ENCODE data around the gene FZR1.
A peak's percentile ranks its signal among the peaks of the same experiment; 100 is the strongest.

FZR1 gene

DNA sequence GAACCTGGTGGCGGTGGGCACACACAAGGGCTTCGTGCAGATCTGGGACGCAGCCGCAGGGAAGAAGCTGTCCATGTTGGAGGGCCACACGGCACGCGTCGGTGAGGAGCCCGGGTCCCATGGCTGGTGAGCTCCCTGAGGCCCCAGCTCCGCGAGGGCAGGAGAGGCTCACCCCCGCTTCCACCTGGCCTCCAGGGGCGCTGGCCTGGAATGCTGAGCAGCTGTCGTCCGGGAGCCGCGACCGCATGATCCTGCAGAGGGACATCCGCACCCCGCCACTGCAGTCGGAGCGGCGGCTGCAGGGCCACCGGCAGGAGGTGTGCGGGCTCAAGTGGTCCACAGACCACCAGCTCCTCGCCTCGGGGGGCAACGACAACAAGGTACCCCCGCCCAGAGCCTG lies 25.6 kb downstream of the FZR1 start:
- no peak for ATAC-seq
- DNase-seq: no peak

DNA sequence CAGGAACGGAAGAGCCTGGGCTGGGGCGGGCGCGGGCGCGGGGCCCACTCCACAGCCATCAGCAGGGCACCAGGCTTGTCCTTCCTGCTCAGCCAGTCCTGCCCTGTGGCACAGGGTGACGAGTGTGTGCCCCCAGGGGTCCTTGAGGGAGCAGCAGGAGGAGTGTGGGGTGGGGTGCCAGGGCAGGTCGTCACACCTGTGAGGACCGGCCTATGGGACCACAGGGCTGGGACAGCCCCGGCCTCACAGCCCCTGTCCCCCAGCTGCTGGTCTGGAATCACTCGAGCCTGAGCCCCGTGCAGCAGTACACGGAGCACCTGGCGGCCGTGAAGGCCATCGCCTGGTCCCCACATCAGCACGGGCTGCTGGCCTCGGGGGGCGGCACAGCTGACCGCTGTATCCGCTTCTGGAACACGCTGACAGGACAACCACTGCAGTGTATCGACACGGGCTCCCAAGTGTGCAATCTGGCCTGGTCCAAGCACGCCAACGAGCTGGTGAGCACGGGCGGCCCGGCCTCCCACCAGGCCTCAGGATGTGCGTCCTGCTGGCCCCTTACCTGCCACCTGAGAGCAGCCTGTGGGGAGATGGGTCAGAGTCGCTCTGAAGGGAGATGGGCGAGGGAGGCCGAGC lies 26.2 kb downstream of the FZR1 start:
- ATAC-seq: no peak
- DNase-seq: no peak

DNA sequence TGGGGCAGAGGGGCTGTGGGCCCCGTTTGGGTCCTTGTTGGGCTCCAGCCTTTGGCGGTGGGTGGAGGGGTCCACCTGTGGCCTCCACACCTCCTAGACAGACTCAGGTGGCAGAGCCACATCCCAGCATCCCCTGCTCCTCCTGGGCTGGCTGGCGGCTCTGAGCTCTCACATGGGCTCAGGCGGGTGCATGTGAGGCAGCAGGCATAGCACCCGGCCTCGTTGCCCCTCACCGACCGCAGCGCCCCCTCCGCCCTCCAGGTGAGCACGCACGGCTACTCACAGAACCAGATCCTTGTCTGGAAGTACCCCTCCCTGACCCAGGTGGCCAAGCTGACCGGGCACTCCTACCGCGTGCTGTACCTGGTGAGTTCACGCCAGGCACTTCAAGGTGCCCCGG lies 26.9 kb downstream of the FZR1 start:
- DNase-seq (no peak), ATAC-seq (no peak)

DNA sequence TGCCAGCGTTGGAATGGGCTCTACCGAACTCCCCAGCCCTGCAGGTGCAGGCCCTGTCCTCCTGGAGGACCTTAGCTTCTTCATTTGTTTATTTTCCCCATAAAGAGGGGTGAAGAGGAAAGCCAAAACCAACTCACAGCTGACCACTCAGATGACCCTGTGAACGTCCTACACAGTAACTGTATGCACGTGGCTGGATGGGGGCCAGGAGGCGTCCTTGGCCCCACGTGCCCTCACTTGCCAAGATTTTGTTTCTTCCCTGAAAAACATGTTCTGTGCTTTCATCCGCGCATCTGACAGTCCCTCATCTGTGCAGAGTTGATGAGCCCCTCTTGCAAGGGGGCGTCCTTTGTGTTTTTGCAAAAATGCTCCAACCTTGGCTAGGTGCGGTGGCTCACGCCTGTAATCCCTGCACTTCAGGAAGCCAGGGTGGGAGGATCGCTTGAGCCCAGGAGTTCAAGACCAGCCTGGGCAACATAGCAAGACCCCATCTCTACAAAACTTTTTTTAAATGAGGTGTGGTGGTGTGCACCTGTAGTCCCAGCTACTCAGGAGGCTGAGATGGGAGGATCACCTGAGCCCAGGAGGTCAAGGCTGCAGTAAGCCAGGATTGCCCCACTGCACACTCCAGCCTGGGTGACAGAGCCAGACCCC lies 27.6 kb downstream of the FZR1 start:
- no peak for DNase-seq
- no peak for ATAC-seq

DNA sequence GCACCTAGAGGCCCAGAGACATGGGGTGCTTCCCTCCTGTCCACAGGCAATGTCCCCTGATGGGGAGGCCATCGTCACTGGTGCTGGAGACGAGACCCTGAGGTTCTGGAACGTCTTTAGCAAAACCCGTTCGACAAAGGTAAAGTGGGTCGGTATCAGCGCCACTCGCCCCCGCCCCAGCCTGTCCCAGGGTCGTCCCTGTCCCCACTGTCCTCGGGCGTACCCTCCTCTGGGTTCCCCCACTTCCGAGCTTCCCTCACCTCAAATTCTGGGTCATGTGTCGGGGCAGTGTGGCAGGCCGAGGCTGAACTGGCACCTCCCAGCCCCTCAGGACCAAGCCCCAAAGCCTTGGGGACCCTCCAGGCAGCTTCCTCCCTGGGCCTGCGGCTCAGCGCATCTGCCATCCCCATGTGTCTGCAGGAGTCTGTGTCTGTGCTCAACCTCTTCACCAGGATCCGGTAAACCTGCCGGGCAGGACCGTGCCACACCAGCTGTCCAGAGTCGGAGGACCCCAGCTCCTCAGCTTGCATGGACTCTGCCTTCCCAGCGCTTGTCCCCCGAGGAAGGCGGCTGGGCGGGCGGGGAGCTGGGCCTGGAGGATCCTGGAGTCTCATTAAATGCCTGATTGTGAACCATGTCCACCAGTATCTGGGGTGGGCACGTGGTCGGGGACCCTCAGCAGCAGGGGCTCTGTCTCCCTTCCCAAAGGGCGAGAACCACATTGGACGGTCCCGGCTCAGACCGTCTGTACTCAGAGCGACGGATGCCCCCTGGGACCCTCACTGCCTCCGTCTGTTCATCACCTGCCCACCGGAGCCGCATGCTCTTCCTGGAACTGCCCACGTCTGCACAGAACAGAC lies 28.5 kb downstream of the FZR1 start:
- ATAC-seq (no peak), DNase-seq (no peak)

DNA sequence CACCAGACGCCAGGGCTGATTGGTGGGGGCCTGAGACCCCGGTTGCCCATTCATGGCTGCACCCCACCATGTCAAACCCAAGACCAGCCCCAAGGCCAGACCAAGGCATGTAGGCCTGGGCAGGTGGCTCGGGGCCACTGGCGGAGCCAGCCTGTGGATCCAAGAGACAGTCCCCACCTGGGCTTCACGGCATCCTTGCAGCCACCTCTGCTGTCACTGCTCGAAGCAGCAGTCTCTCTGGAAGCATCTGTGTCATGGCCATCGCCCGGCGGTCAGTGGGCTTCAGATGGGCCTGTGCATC lies 29.1 kb downstream of the FZR1 start:
- no peak for DNase-seq
- ATAC-seq: no peak

DNA sequence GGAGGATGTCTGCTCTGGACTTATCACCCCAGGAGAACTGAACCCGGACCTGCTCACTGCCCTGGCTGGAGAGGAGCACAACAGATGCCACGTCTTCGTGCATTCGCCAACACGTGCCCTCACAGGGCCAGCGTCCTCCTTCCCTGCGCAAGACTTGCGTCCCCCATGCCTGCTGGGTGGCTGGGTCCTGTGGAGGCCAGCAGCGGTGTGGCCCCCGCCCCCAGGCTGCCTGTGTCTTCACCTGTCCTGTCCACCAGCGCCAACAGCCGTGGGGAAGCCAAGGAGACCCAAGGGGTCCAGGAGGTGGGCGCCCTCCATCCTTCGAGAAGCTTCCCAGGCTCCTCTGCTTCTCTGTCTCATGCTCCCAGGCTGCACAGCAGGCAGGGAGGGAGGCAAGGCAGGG lies 29.5 kb downstream of the FZR1 start:
- no peak for ATAC-seq
- DNase-seq: no peak

DNA sequence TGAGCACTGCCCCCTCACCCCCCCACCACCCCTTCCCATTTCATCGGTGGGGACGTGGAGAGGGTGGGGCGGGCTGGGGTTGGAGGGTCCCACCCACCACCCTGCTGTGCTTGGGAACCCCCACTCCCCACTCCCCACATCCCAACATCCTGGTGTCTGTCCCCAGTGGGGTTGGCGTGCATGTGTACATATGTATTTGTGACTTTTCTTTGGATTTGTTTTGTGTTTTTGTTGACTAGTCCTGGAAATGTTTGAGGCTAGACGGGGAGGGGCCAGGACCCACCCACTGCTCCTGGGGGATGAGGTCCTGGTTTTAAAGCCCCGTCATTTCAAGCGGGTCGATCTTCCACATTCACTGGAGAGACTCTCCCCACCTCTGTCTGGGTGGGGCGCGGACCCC lies 29.9 kb downstream of the FZR1 start:
- no peak for ATAC-seq

DNA sequence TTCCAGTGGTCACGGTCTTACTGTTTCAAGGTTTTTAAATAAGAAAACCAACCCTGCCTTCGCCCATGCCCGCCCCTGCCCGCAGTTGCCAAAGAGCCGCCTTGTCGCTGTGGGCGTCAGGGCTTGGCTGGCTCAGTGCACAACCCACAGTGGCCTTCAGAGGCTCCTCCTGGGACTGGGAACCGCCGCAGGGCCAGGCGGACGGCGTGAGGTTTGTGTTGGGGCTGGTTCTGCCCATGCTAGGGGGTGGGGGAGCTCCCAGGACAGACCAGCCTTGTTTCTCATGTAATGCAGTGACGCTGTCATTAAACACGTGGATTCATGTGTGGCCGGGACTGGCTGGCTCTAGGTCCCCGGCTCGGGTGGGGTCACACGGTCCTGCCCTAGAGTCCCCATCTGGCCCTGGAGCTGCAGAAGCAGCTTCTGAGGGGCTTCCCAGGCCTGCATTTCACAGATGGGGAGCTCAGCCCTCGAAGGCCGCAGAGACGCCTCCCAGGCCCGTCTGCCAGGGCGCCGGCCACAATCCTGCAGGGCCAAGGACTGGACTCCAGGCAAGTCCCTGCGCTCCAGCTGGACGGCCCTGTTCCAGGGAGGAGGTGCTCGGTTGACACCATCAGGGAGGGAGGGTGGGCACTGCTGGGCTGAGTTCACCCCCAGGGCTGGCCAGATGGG lies 30.5 kb downstream of the FZR1 start:
- ATAC-seq (no peak), DNase-seq (no peak)

More for the DNA sequence above, 29.9 kb downstream of the FZR1 start:
- DNase-seq: no peak

DNA sequence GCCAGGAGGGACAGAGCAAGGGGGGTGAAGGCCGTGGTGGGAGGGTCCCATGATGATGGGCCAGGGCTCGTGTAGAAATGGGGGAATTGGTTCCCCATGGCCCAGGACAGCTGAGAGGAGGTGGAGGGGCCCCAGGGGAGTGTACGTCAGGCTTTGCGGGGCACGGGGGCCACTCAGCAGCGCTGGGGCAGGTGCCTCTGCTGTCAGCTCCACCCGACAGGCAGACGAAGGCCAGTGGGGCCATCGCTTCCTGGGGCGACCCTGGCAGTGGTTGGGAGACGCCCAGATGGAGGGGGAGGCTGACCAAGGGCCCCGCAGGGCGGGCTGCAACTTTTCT lies 31.0 kb downstream of the FZR1 start:
- ATAC-seq (no peak), DNase-seq (no peak)

DNA sequence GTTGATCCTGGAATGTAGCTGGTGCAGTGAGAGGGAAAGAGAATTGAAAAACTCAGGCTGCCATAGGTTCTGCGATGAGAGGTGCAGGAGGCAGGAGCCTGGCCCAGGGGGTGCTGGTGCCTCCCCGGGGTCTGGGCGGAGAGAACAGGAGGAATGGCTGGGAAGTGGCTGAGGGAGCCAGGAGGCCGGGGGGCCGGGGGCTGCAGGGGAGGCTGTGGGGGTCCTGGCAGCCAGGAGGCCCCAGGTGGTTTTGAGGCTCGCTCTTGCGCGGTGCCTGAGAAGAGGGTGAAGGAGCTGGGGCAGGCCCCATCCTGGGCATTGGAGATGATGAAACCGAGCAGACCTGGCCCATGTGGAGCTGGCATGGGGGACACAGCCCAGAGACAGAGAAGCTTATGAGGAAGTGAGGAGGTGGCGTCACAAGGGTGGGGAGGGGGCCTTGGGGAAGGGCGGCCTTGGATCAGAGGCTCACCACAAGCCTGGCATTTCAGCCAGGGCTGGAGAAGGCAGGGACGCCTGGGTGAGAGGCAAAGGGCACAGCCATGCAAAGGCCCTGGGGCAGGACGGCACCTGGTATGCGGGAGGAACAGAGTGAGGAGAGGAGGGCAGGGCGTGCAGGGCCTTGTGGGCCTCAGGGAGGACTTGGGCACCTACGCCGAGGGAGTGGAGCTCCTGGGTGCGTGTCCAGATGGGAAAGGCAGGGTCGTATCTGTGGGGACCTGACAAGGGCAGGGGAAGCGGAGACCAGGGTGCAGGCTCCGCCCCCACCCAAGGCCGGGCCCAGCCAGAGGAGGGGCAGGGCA lies 31.5 kb downstream of the FZR1 start:
- no peak for DNase-seq
- peak; percentile 12 for ATAC-seq

DNA sequence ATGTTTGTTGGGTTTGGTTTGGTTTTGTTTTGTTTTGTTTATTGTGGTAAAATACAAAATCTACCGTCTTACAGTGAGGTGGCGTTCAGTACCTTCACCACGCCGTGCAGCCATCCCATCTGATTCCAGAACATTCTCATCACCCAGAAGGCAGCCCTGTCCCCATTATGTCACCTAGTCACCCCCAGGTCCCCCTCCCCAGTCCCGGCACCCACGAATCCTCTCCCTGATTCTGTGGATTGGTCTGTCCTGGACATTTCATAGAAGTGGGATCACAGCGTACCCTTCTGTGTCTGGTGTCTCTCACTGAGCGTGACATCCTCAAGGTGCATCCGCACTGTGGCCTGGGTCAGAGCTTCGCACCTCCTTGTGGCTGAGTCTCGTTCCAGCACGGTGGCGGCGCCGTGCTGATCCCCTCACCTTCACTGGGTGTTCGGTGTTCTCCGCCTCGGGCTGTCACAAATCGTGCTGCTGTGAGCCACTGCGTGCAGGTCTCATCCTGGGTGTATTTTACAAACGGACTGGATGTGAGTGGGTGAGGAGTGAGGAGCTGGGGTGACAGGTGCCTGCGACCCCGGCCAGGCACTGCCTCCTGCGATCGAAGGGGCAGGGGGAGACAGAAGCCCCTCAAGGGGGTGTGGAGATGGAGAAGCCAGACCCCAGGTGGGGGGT lies 32.3 kb downstream of the FZR1 start:
- peak; percentile 8 for ATAC-seq
- no peak for DNase-seq

DNA sequence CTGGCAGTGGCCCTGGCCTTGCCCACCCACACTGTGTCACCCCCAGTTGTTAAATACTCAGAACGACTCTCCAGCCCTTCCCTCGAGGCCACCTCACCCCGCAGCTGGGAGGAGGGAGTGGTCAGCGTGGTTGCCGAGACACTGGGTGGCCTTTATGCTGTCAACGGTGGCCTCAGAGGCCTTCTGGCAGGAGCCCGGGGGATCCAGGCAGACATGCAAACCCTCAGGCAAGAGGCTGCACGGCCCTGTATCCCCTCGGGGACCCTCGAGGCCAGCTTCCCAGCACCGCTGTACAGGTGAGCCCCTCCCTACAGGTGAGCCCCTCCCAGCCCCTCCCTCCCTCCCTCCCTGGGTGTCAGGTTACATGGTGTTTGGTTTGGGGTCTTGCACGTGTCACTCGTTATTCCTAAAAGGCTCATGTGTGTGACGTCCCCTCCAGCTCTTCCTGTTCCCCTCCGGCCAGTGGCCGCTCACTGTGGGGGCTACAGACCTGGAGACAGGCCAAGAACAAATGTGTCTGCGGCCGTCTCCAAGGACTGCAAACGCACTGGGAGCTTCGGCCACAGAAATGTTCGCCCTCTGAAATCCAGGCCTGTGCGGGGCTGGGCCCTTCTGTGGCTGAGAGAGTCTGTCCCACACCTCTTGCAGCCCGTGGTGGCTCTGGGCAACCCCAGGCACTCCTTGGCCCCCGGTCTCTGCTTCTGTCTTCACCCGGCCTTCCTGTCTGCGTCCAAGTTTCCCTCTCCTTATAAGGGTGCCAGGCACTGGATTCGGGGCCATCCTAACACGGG lies 33.0 kb downstream of the FZR1 start, which contains the start of gene TEKTIP1:
TSS of gene TEKTIP1 (plus strand) at position 210 of the 791 bp plus-strand sequence. CDS start at position 214, 4 bp downstream.
- no peak for ATAC-seq
- no peak for DNase-seq

DNA sequence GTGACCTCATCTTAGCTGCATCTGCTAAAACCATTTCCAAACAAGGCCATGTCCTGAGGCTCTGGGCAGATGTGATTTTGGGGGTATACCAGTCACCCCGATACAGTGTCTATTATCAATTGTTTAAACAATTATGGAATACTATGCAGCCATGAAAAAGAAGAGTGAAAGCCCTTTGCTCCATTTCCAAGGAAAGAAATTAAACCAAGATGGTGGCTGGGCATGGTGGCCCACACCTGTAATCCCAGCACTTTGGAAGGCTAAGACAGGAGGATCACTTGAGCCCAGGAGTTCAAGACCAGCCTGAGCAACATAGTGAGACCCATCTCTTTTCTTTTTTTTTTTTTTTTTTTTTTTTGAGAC lies 33.6 kb downstream of the FZR1 start:
- DNase-seq (no peak), ATAC-seq (no peak)

DNA sequence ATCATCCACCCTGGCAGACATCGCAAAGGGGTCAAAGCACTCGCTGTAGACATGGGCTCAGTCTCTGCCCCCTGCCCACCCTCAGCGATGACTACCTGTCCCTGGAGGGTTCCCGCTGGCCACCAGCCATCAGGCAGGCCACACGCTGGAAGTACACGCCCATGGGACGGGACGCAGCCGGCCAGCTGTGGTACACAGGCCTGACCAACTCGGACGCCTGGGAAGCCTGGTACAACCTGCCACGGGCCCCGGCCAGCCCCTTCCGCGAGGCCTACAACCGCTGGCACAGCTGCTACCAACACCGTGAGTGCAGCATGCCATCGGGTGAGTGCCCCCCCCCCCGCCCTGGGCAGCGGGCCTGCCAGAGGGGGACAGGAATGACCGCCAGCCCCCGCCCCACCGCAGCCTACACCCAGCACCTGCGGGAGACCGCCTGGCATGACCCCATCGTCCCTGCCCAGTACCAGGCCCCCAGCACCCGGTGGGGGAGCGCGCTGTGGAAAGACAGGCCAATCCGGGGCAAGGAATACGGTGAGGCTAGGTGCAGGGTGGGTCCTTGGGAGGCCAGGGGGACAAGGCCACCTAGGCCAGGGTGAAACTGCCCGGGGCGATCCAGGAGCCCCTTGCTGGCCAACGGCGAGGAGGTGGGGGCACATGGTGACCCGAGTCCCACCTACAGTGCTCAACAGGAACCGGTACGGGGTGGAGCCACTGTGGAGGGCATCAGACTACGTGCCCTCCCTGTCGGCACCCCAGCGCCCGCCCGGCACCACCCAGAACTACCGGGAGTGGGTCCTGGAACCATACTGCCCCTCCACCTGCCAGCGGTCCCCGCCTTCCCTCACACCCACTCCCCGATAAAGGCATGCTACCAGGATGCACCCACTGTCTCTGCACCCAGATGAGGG lies 37.3 kb downstream of the FZR1 start:
- DNase-seq: no peak
- no peak for ATAC-seq

DNA sequence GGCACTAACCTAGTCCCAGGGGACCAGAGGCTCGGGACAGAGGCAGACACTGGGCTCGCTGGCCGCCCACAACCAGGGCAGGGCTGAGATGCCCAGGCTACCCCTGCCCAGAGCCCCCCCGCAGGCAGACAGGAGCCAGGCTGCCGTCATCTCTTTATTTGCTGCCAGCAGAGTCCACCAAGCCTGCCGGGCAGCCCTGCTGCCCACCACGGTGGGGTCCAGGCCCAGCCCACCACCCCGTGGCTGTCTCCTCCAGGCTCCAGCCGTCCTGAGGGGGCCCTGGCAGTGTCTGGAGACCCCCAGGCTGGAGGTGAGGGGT lies 37.9 kb downstream of the FZR1 start:
- no peak for DNase-seq
- ATAC-seq: no peak

DNA sequence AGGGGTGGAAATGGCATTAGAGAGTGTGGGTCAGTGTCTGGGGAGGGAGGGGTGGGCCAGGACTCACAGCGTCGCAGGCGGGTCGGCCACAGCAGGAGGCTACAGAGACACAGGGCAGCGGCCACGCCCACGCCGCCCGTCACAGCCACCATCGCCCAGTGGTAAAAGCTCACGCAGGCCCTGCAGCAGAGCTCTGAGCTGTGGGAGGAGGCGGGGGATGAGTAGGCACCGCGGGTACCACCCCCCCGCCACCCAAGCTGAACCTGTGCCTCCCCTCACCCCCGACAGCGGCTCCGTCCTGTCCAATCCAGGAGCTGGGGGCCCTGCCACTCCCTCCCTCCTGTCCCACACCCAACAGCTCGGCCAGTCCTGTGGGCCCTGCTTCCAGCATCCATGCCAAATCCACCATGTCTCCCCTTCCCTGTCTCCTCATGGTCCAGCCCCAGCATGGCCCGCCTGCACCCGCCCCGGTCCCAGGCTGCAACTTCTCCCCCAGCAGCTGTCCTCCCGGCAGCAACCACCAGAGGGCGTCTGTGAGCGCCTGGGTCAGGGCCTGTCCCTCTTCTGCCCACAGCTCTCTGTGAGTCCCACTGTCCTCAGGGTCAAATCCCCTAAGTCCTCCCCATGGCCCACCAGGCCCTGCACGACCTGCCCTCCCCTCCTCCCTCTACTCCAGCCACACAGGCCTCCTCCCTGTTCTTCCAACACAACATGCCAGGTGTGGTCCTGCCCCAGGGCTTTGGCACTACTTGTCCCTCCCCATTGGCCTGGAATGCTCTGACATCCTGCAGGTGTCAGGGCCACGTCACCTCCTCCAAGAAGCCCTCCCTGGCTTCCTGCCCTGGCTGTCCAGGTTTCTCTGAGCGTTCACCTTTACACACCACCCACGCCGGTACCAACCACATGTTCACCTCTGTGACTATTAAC lies 38.9 kb downstream of the FZR1 start:
- peak; percentile 50 for ATAC-seq
- DNase-seq: peak; percentile 90

DNA sequence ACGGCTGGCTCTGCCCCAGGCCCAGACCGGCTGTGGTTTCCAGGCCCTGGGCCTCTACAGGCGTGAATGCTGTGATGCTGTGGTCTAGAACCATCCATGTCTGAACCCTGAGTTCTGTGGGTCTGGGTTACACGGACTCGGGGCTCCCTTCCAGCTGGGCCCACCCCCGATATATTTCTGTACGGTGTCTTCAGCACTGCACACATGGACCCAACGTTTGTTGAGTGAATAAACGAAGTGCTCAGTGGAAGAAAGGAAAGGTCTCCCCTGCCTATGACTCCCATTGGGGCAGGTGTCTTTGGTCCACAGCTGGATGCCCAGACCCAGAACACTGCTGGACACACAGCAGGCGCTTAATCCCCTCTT lies 39.5 kb downstream of the FZR1 start:
- DNase-seq: no peak
- ATAC-seq: peak; percentile 6

DNA sequence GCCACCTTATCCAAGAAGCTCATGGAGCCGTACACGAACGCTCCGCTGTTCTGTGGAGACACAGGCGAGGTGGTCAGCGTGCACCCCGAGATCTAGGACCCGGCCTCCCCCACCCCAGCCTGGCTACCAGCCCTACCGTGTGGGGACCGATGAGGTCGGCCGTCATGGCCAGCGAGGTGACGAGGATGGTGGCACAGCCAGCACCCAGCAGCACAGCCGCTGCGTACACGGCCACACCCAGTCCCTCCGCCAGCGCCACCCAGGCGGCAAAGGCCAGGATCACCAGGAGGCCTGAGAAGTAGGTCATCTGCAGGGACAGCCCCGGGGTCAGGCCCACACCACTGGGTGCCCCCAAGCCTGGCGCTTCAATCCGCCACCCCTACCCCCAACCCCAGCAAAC lies 40.0 kb downstream of the FZR1 start:
- no peak for ATAC-seq
- DNase-seq: no peak

Measured in stimulated activated naive CD8-positive, alpha-beta T cell treated with anti-CD3 and anti-CD28 coated beads, Interleukin-15, Interleukin-2, amounts not matched to agents 100 U/mL and 50 U/mL, for 24 hours (primary cell).